HG02623 (cell line): Measurements from ENCODE around the gene MGRN1.
A peak's percentile ranks its signal among the peaks of the same experiment; 100 is the strongest.

Experiments used
- ATAC-seq: cut with Tn5 transposase; IDR thresholded peaks from one replicate; pipeline ENCODE4 v1.9.1; 2021; ENCODE audit warnings: moderate library complexity; ENCODE audit not compliant: unreplicated experiment

Gene MGRN1

DNA sequence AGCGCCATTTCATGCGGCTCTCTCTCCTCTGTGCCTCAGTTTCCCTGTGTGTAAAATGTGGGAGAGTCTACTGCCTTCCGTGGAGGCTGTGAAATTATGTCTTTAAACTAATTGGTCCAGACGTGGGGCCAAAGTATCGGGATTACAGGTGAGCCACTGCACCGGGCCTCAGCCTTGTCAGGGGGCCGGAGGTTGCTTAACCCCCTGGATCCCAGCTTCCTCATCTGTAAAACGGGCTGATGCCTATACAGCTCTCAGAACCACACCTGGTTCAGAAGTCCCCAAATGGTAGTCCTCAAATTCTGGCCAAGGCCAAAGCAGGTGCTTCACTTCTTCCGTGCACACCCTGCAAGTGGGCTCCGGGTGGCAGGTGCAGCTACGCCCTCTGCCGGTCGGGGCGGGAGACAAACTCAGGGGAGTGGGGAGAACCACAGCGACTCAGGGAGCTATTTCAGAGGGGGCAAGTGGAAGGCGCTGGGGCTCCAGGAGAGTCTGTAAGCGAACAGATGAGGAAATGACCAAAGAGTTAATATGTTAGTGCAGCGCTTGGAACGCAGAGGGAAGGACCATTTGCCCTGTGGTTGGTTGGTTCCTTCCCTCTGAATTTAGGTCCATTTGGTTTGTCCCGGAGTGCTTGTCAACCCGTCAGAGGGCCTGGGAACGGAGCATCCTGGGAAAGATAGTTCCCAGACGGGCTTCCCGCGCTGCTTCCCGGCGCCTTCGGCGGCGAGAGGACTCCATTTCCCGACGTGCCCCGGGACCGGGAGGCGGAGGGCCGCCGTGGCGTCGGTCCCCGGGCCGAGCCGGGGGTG, at the start of gene MGRN1:
Gene MGRN1, plus strand, starts transcription at position 812 of the 812 bp plus-strand sequence. CDS start 135 bp downstream, outside the sequence.
- peak; percentile 65 for ATAC-seq

DNA sequence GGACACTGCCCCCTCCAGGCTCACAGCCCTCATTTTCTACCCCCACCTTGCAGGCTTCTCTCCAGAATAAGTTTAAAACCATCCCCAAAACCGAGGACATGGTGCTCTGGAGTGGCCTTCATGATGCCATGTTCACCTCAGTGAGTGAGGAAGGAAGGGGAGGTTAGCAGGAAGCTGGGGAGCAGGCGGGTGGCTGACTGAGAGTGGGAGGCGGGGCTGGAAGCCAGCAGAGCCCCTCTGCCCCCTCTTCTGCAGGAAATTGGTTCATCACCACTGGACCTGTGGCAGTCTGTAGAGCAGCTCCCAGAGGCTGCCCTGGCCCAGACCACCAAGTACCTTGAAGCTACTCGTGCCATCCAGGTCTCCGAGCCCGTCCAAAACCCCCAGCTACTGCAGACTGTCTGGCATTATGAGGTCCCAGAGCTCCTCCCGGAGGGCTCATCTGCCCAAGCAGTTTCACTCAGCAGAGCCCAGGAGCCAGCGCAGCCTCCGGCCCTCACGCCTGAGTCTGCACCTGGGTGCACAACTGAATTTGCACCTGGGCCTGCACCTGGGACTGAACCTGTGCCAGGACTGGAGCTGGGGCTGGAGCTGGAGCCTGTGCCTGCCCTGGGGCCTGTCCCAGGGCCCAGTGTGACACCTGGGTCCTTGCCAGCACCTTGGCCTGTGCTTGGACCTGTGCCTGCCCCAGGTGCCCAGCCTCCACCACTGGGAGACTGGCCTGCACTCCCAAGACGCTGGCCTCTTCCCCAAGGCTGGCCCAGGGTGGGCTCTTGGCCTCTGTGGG, 49.5 kb upstream of the MGRN1 start:
- ATAC-seq: no peak

DNA sequence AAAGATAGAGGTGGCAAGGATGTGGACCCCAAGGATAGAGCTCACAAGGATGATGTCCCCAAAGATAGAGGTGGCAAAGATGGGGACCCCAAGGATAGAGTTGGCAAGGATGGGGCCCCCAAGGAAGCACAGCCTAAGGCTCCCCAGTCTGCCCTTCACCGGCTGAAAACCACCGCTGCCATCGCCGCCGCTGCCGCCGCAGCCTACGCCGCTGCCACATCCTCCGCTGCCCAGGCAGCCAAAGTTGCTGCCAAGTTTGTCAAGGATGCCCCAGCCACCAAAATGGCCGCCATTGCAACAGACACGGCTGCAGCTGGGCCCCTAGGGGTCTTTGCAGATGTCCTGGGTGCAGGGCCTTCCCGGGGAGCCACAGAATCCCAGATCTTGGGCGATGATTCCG, 48.6 kb upstream of the MGRN1 start:
- ATAC-seq: no peak

DNA sequence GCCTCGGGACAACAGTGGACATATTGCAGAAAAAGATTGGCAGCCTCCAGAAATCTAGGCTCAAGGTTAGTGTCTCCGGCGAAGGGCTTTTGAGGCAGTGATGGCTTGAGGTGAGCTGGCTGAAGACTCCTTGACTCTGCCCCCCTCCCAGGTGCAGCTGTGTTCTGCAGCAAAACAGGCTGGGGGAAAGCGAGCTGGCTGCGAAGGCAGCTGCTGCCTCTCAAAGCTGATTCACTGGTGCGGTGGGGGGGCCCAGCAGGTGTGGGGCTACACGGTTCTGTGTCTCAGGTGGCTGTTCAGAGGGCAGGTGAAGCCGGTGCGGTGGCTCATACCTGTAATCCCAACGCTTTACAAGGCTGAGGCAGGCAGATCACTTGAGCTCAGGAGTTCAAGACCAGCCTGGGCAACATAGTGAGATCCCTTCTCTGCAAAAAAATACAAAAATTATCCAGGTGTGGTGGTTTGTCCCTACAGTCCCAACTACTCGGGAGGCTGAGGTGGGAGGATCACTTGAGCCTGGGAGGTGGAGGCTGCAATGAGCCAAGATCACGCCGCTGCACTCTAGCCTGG, 45.6 kb upstream of the MGRN1 start:
- no peak for ATAC-seq

DNA sequence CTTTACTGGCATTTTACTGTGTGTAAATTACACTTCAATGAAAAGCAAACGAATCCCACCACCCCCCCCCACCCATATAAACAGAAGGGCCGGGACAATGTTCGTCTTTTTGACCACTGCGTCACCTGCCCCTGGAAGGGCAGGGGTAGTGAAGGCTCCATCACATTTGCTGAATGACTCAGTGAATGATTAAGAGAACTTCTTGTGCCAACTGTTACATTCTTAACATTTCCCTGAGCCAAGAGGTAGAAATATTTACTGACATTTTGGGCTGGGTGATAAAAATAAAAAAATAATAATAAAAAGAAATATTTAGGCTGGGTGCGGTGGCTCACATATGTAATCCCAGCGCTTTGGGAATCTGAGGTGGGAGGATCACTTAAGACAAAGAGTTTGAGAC, 44.4 kb upstream of the MGRN1 start:
- ATAC-seq: no peak

DNA sequence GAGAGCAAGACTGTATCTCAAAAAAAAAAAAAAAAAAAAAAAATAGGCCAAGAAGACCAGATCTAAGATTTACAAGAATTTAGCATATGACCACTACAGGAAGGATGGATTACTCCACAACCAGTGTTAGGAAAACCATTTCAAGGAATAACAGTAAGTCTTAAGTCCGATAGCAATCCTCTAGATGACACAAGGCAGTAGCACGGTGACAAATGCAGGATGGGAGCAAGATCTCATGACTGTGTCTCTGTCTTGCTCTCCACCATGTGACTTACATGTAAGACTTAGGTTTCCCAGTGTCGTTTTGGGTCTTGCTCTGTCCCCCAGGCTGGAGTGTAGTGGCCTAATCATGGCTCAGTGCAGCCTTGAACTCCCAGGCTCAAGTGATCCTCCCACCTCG, 40.7 kb upstream of the MGRN1 start:
- no peak for ATAC-seq

DNA sequence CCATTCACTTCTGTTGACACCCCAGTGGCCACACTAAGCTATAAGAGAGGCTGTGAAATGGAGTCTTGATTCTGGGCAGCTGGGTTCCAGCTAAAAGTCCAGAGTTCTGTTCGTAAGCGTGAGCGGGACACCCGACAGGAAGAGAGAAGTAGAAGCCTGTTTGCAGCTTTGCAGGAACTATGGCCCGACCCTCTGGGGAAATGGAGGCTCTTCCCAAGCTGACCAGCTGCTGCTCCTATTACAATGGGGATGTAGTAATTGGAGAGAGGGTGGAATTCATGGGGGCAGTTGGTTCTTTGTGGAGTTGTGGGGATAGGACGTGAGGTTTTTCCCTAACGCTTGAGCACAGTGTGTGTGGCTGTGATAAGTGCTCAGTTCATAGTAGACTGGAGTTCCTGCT, 38.3 kb upstream of the MGRN1 start:
- ATAC-seq: no peak

DNA sequence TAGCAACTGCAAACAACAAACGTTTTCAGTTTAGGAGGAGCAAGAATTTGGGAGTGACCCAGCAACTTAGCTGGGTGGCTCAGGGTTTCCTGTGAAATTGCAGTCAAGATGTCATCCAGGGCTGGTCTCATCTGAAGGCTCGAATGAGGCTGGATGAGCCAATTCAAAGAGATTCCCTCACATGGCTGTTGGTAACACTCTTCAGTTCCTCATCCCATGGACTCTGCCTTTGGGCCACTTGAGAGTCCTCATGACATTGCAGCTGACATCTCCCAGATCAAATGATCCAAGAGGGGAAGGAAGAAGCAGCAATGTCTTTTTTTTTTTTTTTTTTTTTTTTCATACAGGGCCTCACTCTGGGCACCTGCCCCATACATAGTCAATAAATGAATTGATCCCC, 36.2 kb upstream of the MGRN1 start:
- no peak for ATAC-seq

DNA sequence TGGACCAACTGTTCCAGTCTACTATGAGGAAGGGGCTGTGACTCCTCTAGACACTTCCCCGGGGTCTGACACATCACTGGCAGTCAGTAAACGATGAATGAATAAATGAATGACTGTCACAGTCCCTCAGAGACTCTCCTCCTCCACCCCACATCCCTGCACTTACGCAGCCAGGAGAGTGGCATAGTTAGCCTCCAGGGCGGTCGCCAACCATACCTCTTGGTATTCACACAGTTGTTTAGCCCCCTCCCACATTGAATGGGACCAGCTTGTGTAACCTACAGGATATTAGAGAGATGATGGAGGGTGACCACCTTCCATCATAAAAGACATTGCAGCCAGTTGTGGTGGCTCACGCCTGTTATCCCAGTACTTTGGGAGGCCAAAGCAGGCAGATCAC, 35.7 kb upstream of the MGRN1 start:
- ATAC-seq: no peak

DNA sequence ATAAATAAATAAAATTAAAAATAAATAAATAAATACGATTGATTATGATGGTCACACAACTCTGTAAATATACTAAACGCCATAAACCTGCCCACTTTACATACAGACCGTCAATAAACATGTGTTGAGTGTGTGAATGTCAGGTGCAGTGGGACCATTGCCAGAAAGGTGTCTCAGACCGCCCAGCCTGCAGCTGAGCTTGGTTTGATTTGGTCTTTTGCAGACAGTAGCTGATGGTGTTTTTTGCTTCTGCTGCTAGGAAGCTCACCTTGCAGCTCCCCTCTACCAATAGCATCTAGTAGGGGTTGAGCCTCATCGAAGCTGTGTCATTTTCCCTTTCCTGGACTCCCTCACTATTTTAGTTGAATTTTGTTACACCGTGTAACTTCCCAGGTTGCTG, 33.4 kb upstream of the MGRN1 start:
- ATAC-seq: no peak

DNA sequence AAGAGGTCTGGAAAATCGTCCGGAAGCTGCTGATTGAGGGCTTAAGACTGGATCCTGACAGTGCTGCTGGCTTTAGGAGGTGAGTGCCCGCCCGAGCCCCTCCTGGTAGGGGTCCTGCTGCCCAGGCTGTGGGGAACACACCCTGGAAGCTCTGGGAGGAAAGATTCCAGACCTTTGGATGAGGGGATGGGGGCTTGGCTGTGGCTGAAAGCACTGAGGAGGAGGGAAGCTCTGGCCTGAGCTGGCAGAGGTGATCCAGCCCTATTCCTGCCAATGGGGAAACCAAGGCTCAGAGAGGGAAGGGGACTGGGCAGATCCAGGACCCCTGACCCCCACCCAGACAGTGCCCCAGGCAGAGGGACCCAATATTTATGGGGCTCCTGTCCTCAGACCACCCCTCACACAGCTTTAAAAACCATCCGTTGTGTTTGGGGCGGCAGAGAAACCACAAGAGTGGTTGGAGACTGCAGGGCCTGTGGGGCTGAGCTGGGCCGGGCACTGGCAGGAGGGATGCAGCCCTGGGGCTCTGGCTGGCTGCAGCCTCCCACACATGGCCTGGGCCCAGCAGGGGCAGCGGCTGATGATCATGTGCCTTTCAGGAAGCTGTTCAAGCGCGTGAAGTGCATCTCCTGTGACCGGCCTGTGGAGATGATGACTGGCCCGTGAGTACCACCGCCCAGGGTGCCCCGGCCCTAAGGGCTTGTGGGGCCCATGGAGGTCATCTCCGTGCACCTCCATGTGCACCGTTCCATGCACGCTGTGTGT, 32.7 kb upstream of the MGRN1 start:
- ATAC-seq: no peak

DNA sequence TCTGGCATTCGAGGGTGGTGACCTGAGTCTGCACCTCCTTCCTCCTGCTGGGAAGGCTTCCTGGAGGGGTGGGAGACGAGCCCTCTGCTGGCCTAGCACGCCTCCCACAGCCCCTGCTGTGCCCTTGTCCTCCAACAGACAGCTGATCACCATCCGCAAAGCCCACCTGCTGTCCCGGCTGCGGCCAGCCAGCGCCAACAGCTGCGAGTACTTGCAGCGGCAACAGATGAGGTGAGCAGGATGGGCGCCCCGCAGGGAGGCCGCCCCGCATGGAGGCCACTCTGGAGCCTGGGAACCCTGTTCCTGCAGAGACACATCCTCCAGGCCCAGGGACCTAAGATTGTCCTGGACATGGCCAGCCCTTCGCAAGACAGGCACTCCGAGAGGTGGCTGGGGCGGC, 31.5 kb upstream of the MGRN1 start:
- ATAC-seq: no peak

DNA sequence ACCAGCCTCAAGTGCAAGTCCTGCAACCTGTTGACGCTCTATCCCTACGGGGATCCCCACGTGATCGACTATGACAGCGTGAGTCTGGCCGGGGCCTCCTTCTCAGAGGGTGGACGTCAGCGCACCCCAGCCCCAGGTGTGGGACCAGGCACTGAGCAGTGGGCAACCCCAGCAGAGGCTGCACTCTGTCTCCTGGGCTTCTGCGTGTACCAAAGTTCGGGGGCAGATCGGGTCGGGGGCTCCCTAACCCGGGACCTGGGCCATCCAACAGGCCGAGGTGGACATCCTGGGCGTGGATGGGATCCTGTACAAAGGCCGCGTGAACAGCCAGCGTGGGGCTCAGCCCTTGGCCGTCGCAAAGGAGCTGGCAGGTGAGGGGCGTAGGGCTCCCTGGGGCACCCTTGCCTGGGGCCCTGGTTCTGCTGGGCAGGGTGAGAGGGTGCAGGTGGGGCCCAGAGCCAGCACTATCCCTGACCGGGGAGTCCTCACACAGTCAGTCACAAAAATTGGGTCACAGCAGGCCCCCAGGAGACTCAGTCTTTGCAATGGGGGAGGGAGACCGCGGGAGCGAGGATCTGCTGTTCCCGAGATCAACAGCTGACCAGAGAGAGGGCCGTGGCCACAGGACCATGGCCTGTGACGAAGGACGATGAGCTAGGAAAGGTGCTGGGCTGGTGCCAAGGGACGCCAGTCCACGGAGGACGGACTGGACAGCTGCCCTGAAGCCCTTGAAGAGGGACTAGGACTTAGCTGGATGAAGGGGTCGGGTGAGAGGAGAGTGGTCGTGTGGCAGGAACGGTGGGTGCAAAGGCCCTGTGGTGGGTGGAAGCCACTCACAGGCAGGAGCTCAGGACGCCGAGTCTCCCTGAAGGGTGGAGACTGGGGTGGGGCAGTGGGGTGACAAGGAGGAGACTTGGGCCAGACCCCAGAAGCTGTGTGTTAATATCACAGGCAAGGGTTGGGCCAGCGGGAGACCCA, 29.9 kb upstream of the MGRN1 start:
- no peak for ATAC-seq

DNA sequence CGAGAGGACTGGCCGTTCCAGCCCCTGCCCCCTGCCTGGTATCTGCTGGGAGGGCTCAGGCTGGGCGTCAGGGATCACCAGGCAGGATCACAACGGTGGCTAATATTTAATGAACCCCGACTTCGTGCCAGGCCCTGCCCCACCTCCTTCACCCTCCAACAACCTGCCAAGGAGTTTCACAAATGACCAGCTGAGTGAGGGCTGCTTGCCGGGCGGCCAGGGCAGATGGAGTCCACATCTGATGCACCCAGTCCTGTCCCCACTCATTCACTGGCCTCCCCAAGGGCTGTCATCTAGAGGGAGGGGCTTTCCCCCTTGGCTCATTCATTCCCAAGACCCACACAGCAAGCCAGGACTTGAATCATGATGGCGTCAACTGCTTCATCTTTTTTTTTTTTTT, 27.5 kb upstream of the MGRN1 start:
- ATAC-seq: no peak

DNA sequence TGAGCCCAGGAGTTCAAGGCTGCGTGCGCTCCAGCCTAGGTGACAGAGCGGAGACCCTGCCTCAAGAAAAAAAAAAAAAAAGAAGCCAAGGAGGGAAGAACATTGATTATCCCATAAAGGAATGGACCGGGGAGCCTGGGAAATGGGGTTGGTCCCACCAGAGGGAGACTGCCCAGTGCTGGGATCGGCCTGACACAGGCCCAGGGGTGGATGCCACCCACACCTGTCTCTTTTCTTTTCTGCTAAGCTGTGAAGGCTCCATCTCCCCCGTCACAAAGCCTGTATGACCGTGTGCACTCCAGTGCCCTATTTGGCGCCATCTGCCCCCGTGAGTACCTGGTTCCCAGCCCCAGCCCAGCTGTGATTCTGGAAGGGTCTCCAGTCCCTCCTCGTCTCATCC, 25.6 kb upstream of the MGRN1 start:
- ATAC-seq: no peak

DNA sequence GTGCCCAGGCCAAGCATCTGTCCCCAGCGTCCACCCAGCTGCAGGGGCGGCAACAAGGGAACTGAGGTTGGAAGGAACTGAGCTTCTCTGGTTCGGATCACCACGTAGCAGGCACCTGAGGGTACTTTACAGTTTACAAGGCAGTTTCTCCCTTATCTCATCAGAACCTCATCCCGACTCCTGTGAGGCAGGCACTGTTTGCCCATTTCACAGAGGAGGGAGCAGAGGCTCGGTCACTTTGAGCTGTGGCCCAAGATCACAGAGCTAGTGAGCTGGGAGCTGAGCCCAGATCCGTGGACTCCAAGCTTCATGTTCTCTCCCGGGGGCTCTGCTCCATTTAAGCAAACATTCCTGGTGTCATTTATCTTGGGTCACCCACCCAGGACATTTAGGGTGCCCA, 25.1 kb upstream of the MGRN1 start:
- ATAC-seq: no peak

DNA sequence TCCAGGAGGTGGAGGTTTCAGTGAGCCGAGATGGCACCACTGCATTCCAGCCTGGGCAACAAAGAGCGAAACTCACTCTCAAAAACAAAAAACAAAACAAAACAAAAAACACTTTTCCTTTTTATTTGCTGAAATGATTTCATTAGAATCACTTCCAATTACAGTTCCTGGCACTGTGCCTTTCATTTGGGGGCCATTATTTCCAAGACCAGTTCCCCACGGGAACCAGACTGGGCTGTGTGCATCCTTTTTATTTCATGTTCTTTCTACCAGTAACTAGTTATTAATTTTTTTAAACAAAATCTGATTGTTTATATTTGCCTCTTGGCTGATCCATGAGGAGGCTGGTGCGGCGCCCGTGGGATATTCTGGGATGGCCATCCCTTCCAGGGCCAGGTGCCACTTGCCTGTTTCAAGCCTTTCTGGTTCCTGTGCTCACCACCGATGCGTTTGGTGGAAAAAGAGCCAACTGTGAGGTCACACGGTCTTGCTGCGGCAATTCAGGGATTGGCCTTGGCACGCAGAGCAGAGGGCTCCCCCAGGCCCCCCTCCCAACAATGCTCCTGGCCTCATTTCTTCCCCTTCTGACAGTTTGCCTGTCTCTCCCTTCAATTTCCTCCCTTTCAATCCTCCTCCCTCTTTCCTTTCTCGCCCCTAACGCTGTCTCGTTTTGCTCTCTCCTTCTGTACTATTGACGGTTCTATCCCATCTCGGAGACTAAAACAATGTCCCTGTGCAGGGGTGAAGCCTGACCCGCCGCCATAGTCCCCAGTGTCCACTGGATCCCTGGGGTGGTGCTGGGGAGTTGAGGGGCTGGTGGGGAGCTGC, 23.4 kb upstream of the MGRN1 start:
- ATAC-seq: no peak

DNA sequence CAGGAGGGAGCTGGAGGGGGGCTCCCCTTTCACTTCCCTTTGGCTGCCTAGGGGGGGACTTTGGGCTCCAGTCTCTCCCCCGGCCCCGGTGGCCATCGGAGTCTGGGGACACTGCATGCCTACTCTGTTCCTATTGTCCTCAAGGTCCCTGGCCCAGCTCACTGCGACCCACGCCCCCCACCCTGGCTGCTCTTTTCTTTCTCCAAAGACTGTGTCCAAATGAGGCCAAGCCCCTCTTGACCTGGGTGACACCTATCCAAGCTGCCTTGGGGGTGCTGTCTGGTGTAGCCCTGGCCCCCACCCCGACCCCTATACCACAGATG, 22.8 kb upstream of the MGRN1 start:
- no peak for ATAC-seq

DNA sequence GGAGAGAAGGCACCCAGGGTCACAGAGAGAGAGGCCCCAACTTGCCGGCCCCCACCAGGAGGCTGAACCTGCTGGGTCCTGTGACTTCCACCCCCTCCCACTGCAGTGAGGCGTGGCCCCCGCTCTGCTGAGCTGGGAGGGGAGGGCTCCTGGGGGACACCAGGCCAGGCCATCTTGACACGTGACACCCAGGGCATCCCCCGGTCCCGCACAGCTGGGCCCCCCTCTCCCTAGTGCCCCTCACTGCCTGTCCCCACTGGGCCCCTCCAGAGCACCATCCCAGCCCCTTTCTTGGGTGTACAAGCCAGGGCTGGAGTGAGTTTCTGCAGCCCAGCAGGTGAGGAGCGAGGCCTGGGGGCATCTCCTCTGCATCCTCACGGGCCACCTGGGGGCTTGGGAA, 22.3 kb upstream of the MGRN1 start:
- no peak for ATAC-seq
